Suprapubic skin (tissue), 4 donors: ENCODE results near the gene ZNF664.

Experiments
- EP300 ChIP-seq: sonication (generic); formaldehyde crosslinking; IDR thresholded peaks from one replicate; pipeline ENCODE4 v1.6.1; 2017; ENCODE audit warnings: antibody characterized with exemption
- POLR2A ChIP-seq, 2 donors: fragments of 450-650 bp; IDR thresholded peaks; one replicate each; pipeline ENCODE4 v1.6.1; 2017; ENCODE audit warnings: antibody characterized with exemption in 2 of 2, mild to moderate bottlenecking in 2 of 2, moderate library complexity in 2 of 2
- POLR2AphosphoS5 ChIP-seq, 3 donors: sonication (generic); formaldehyde crosslinking; IDR thresholded peaks; one replicate each; pipeline ENCODE4 v1.6.1; 2017; ENCODE audit warnings: antibody characterized with exemption in 3 of 3
- TF ChIP-seq, protein P1 (sequence below), 2 donors: fragments of 200-600 bp in 1 of 2; fragments of 450-650 bp in 1 of 2; sonication (generic) in 1 of 2; IDR thresholded peaks; one replicate each; pipeline ENCODE4 v1.5.1; 2016 to 2019; ENCODE audit warnings: antibody characterized with exemption in 2 of 2, mild to moderate bottlenecking in 1 of 2, moderate library complexity in 1 of 2

- TF ChIP-seq, protein P1, sequence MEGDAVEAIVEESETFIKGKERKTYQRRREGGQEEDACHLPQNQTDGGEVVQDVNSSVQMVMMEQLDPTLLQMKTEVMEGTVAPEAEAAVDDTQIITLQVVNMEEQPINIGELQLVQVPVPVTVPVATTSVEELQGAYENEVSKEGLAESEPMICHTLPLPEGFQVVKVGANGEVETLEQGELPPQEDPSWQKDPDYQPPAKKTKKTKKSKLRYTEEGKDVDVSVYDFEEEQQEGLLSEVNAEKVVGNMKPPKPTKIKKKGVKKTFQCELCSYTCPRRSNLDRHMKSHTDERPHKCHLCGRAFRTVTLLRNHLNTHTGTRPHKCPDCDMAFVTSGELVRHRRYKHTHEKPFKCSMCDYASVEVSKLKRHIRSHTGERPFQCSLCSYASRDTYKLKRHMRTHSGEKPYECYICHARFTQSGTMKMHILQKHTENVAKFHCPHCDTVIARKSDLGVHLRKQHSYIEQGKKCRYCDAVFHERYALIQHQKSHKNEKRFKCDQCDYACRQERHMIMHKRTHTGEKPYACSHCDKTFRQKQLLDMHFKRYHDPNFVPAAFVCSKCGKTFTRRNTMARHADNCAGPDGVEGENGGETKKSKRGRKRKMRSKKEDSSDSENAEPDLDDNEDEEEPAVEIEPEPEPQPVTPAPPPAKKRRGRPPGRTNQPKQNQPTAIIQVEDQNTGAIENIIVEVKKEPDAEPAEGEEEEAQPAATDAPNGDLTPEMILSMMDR (IDR thresholded peaks at IDR 0.05): no peak
- no peak for TF ChIP-seq POLR2A (IDR thresholded peaks at IDR 0.05)
- no peak for TF ChIP-seq POLR2AphosphoS5 (IDR thresholded peaks at IDR 0.05)
- TF ChIP-seq EP300: no peak
These were observed 64.3 kb downstream of the ZNF664 start for GRCh38 chr12:124037331-124037730.
